ENCODE data around the gene TNFRSF11A.

The TNFRSF11A gene

DNA sequence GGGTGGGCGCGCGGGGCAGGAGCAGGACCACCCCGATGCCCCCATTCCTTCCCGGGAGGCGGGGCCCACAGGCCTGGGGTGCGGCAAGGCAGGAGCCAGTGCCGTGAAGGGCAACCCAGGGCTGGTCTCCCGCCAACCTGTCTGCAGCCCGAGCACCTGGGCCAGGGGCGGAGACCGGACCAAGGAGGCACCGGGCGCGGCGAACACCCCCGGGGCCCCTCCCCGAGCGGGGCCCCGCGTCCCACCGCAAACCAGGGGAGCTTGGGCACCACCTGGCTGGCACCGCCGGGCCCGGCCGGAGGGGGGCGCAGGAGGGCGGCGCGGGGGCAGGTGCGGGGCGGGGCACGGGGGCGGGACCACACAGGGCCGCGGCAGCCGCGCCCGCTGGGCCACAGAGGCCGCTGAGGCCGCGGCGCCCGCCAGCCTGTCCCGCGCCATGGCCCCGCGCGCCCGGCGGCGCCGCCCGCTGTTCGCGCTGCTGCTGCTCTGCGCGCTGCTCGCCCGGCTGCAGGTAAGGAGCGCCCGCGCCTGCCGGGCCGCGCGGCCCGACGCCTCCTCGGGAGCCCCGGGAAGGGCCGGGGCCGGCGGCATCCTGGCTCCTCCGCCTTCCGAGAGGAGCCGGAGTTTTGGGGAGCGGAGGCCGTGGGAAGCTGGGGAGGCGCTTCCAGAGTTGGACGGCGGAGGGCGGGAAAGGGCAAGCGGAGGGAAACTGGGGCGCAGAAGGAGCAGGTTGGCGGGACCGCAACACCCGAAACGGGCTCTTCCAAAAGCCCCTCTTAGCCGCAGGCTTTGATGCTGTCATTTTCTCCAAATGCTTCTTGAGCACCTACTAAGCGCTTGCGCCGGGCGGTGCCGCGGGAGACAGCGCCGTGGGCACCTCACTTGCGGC, at the start of gene TNFRSF11A:
Gene TNFRSF11A, plus strand, starts transcription at position 394 of the 889 bp plus-strand sequence. Its CDS starts 43 bp downstream, at position 437.
- TF ChIP-seq, protein P1, sequence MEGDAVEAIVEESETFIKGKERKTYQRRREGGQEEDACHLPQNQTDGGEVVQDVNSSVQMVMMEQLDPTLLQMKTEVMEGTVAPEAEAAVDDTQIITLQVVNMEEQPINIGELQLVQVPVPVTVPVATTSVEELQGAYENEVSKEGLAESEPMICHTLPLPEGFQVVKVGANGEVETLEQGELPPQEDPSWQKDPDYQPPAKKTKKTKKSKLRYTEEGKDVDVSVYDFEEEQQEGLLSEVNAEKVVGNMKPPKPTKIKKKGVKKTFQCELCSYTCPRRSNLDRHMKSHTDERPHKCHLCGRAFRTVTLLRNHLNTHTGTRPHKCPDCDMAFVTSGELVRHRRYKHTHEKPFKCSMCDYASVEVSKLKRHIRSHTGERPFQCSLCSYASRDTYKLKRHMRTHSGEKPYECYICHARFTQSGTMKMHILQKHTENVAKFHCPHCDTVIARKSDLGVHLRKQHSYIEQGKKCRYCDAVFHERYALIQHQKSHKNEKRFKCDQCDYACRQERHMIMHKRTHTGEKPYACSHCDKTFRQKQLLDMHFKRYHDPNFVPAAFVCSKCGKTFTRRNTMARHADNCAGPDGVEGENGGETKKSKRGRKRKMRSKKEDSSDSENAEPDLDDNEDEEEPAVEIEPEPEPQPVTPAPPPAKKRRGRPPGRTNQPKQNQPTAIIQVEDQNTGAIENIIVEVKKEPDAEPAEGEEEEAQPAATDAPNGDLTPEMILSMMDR (IDR thresholded peaks at IDR 0.05) = peak; percentile 73

DNA sequence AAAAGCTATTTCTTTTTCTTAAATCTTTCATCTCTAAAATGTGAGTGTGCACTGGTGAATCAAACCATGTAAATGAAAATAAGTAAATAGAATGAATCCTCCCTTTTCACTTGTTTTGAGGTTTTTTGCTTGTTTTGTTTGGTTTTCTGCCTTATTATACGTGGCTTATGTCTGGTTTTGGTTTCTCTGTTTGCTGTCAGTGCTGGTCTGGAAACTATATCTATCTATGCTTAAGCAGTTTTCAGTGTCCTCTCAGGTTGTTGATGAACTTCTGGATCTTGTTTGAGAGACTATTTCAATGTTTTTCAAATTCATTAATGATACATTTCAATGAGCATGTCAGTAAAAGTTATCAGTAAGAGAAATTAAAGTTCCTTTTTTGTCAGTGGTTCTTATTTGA, 48.1 kb upstream of the TNFRSF11A start:
- TF ChIP-seq, protein P1 (IDR thresholded peaks at IDR 0.05) = no peak

DNA sequence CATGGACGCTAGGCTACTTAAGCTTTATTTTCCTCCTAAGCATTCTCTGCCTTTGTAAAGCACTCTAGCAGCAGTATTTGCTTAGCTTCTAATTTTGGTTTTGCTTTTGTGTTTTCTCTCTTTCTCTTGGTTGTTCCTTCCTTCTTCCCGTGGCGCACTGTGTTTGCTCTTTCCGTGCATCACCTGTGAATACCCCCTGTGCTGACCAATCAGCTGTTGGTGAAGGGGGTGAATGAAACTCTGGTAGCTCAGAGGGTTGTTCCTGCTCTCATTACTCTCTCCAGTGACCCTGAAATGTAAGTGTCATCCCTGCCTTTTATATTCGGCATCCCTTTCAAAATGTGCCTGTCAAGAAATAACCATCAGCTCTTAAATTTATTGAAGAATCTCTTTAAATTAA, 45.5 kb upstream of the TNFRSF11A start:
- TF ChIP-seq, protein P1 (IDR thresholded peaks at IDR 0.05) = no peak

DNA sequence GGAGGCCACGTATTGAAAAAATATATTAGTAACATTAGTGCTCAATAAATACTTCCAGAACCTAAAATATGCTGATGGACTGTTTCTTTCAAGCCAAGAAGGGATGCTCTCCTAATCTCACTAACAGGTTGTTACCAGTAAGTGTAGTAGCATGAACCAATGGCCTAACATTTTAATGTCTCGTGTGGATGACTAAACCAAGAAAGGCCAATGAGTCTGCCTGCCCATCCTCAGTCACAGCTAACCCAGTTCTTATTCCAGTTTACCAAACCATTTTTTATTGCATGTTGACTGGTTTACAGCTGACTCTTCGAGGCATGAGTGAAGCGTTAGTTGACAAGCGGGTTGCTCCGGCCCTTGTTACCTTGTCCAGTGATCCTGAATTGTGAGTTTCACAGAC, 45.1 kb upstream of the TNFRSF11A start:
- TF ChIP-seq, protein P1 (IDR thresholded peaks at IDR 0.05) = no peak

DNA sequence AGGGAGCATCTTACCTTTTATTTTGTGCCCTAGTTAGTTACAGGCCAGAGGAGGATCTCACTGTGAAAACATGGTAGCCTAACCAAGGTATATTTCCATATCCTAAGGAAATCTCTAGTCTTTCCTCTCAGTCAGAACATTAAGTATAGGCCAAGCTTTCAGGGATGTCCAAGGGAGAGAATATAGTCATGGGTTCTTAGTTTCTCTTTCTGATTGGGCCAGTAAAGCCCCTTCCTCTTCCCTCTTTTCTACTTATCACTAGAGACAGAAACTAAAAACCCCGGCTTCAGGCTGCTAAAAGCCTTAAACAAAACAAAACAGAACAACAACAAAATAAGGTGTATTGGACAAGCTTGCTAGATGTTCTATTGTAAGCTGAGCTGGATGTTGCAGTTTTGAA, 44.3 kb upstream of the TNFRSF11A start:
- TF ChIP-seq, protein P1 (IDR thresholded peaks at IDR 0.05) = no peak

DNA sequence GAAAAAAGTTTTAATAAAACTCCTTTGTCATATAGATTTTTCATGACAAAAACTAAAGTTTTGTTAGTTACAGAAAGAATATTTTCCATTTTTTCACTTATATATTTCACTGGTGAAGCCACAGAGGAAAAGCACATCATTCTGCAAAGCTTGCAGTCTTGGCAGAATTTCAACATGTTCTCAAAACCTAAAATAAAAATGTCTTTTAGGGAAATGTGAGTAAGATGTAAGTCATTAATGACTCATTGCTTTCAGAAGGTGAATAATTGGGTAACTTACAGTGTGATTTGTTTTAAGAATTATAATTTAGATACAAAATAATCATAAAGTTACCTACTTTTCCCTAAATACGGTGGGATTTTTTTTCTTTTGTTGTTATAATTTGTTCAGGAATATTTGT, 43.4 kb upstream of the TNFRSF11A start:
- TF ChIP-seq, protein P1 (IDR thresholded peaks at IDR 0.05) = no peak

DNA sequence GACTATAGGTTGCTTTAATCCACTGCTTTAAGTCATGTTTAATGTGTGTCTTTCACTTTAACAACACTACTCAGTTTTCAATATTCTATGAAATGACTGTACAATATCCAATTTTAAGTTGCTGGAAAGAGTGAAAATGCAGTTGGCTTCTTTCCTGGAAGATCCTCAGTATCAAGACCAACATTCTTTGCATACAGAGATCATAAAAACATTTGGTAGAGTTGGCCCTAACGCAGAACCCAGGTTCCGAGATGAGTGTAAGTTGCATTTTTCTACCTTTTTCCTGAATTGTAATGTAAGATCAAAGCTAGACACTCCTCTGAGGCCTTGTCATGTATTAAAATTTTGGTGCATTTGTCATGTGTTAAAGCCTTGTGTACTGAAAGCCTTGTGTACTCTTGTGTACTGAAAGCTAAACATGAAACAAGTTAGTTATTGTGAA, 42.9 kb upstream of the TNFRSF11A start:
- TF ChIP-seq, protein P1 (IDR thresholded peaks at IDR 0.05) = no peak

Measured in LNCAP (cell line).